ENCODE measurements around the gene PGC.
A peak's percentile ranks its signal among the peaks of the same experiment; 100 is the strongest.

Gene PGC

DNA sequence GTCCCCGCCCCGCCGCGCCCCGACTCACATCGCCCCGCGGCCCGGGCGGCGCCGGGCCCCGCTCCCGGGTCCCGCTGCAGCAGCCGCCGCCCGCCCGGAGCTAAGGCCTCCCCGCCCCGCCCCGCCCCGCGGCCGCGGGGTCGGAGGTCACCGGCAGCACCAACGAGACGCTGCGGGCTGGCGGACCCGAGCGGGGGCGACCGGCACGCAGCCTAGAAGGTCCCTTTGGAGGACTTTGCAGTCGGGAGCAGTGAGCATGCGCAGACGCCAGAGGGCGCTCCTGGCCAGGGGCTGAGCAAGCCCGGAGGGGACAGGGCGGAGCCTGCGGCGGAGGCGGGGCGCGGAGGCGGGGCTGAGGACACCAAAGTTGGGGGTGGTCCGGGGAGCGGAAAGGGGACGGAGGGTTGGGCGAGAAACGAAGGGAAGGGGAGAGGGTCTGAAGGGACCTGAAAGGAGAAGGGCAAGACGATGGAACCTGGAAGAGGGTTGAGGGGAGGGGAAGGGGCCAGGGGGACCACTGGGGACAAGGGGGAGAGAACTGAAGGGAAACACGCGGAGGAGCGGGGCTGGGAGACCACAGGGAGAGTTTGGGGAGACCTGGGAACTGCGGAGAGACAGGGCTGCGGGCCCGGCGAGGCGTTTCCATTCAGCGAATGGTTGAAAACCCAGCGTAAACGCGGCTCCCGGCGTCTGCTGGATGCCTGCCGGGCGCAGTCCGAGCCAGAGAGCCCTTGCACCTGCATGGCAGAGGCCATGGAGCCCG is 32.8 kb upstream of the PGC start, which contains the start of gene FRS3:
FRS3 (minus strand) TSS at position 113 of the 763 bp plus-strand sequence. CDS start 2,913 bp downstream, outside the sequence.
- Histone ChIP-seq H3K27me3 (no peaks in the 10 kb centered on the region), H3K9me3 (no peaks in the 10 kb centered on the region), H3K4me1 (peaks cover 0 to 26% (median 18%) of the 10 kb centered on the region in 4 donors), H3K27ac (peak within 1 kb of the TSS; percentile 80 to 86), H3K4me3 (peak within 1 kb of the TSS; percentile 75 to 80), H3K36me3 (peaks cover 6 to 24% (median 19%) of the 10 kb centered on the region in 3 donors)
- DNase-seq = peak; percentile 97 to 99
- TF ChIP-seq, protein P1, sequence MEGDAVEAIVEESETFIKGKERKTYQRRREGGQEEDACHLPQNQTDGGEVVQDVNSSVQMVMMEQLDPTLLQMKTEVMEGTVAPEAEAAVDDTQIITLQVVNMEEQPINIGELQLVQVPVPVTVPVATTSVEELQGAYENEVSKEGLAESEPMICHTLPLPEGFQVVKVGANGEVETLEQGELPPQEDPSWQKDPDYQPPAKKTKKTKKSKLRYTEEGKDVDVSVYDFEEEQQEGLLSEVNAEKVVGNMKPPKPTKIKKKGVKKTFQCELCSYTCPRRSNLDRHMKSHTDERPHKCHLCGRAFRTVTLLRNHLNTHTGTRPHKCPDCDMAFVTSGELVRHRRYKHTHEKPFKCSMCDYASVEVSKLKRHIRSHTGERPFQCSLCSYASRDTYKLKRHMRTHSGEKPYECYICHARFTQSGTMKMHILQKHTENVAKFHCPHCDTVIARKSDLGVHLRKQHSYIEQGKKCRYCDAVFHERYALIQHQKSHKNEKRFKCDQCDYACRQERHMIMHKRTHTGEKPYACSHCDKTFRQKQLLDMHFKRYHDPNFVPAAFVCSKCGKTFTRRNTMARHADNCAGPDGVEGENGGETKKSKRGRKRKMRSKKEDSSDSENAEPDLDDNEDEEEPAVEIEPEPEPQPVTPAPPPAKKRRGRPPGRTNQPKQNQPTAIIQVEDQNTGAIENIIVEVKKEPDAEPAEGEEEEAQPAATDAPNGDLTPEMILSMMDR (IDR thresholded peaks at IDR 0.05) = peak; percentile 93 to 95
- intact Hi-C loops (cut with DNase I; ENCODE audit: low total_unique reads) = loop anchor here (5.0 to 10.0 kb wide), 3 partner anchors 75 to 435 kb away; partner anchors contain the start of gene MRPS10

DNA sequence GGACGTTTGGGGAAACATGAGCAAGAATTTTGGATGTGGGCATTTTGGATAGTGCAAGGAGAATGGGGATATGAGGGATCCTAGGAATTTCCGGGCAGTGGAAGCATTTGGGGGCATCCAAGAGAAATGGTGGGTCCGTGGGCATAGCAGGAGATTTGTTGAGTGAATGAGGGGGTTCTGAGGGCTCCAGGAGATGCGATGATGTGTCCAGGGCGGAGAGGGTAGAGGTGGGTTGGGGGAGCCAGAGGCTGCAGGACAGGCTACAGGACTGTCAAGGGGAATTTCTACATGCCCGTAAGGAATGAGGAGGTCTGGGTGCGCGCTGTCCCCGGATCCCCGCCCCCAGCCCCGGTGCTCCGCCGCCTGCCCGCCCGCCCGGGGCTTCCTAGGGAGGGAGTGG is 32.1 kb upstream of the PGC start:
- TF ChIP-seq, protein P1 (IDR thresholded peaks at IDR 0.05) = no peak
- H3K36me3 ChIP-seq = peaks cover 9 to 31% (median 25%) of the 10 kb centered on the region in 3 donors
- DNase-seq = no peak
- H3K4me1 ChIP-seq = peaks cover 0 to 22% (median 18%) of the 10 kb centered on the region in 4 donors
- H3K4me3 ChIP-seq = peak overlapping the region; percentile 75 to 80
- intact Hi-C loops (cut with DNase I; ENCODE audit: low total_unique reads) = no loop called here
- no peaks in the 10 kb centered on the region for H3K9me3 ChIP-seq
- H3K27ac ChIP-seq = peak overlapping the region; percentile 34 to 86
- H3K27me3 ChIP-seq = no peaks in the 10 kb centered on the region

DNA sequence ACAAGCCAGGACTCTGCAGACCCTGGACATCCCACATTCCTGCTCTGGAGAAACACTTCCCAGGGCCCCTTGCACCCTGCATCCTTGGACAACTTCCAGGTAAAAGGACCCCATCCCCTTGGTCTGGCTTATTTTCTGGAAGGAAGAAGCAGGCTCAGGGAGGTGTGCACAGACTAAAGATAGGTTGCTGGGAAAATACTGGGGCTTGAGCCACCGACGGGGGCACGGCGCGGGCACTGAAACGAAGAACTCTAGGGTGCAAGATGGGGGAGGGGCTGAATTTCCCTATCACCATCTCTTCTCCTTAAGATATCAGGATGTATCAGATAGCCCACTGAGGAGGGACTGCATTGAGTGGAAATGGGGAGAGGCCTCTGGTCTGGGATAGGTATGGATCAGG is 31.7 kb upstream of the PGC start:
- Histone ChIP-seq H3K4me3 (peak overlapping the region; percentile 75 to 80), H3K27me3 (no peaks in the 10 kb centered on the region), H3K4me1 (peaks cover 0 to 22% (median 18%) of the 10 kb centered on the region in 4 donors), H3K9me3 (no peaks in the 10 kb centered on the region), H3K36me3 (peaks cover 12 to 35% (median 29%) of the 10 kb centered on the region in 3 donors), H3K27ac (peak overlapping the region; percentile 34 to 86)
- intact Hi-C loops (cut with DNase I; ENCODE audit: low total_unique reads) = no loop called here
- no peak for DNase-seq
- TF ChIP-seq, protein P1 (IDR thresholded peaks at IDR 0.05) = no peak

DNA sequence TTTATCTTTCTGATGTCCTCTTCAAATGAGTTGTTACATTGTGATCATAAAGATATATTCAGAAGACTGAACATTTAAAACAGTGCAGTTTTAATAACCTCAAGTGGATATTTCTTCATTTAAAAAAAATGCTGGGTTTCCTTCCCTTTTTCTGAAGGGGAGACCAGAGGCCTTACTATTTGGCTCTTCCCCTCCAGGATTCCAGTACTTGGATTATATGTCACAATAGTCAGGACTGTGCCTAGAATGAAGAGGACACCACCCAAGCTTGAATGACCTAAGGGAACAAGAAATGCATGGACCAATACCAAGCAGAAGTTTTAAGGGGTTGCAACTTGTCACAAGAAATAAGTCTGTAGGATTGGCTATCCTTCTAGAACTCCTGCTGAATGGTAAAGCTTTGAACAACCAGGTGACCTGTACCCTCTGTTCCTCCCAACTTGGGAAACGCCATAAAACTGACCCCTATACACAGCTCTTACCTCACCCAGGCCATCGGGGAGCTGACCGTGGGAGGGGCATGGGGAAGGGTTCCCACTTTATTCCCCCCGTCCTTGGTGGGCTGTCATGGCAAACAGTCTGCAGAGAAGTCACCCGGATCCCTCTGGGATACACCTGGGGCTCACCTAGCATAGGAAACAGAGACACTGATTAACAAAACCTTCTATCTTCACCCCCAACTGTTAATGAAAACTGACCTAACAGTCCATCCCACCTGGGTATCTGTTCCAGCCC is 30.5 kb upstream of the PGC start:
- TF ChIP-seq, protein P1 (IDR thresholded peaks at IDR 0.05) = no peak
- intact Hi-C loops (cut with DNase I; ENCODE audit: low total_unique reads) = no loop called here
- H3K27ac ChIP-seq = no peak overlapping the region
- DNase-seq = no peak
- H3K4me1 ChIP-seq = peaks cover 0 to 21% (median 18%) of the 10 kb centered on the region in 4 donors
- no peaks in the 10 kb centered on the region for H3K27me3 ChIP-seq
- no peak overlapping the region for H3K4me3 ChIP-seq
- peaks cover 17 to 47% (median 40%) of the 10 kb centered on the region in 3 donors for H3K36me3 ChIP-seq
- no peaks in the 10 kb centered on the region for H3K9me3 ChIP-seq

DNA sequence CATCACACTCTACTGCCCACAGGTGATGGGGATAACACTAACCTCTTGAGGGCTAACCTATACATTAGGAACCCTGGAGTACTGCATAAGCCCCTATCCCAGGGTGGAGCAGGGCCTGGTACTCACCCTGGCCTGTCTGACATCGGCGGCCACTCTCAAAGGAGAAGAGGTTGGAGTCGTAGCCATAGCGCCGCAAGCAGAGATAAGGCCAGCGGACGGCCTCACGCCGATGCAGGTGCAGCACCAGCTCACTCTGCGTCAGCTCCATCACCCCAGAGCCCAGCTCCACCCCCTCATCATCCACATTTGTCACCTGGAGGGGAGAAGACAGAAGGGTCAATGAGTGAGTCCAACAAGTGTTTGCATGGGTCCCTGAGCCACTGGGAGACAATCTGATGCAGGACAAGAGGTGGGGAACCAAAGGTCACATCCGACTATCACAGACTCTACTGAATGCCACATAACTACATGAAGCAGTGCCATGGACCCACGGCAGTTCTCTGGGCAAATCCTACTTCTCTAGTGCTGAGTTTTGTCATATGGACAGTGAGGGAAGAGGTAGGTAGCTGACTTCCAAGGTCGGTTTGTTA is 28.2 kb upstream of the PGC start:
- Histone ChIP-seq H3K27ac (no peak overlapping the region), H3K9me3 (no peaks in the 10 kb centered on the region), H3K4me3 (no peak overlapping the region), H3K27me3 (no peaks in the 10 kb centered on the region), H3K36me3 (peaks cover 38 to 70% (median 64%) of the 10 kb centered on the region in 3 donors), H3K4me1 (peaks cover 0 to 10% (median 9%) of the 10 kb centered on the region in 4 donors)
- no peak for DNase-seq
- TF ChIP-seq, protein P1 (IDR thresholded peaks at IDR 0.05) = no peak
- intact Hi-C loops (cut with DNase I; ENCODE audit: low total_unique reads) = no loop called here
